GM19099 (cell line): ENCODE results near the gene HOPX.

Experiments used
- POLR2A ChIP-seq: IDR thresholded peaks from 3 replicates; pipeline ENCODE4 v1.6.1; 2011; ENCODE audit warnings: low read depth; ENCODE audit not compliant: insufficient read length; ENCODE audit errors: extremely low read depth

The HOPX gene

DNA sequence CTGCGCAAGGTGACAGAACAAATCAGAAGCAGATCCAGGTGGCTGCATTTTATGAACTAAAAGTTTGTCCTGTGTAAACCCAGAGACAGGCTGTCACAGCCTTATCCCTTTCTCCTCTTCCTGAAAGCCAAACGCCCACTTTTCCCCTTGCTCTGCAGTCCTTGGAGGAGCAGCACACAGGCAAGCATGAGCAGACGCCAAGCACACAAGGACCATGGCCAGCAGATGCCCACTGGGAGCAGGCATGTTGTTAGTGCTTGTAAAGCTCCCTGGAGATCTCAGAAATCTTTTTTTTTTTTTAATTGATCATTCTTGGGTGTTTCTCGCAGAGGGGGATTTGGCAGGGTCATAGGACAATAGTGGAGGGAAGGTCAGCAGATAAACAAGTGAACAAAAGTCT is 11.5 kb upstream of the HOPX start:
- TF ChIP-seq POLR2A, result no peak

GRCh38 chr4:56691425-56691824 is 10.3 kb upstream of the HOPX start:
- TF ChIP-seq POLR2A, result no peak

DNA sequence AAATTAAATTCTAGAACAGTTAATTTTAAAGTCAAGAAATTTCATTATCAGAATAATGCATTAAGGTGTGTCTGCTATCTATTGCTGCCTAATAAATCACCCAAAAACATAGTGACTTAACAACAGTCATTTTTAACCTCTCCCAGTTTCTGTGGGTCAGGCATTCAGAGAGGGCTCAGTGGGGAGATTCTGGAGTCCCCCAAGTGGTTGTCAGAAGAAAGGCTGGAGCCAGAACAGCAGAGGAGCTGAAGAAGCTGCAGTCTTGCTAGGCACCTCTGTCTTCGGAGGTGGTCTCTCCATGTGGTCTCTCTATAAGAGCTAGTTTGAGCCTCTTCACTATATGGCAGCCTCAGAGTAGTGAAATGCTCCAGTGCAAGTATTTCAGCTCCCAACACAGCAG is 9.3 kb upstream of the HOPX start:
- no peak for TF ChIP-seq POLR2A

DNA sequence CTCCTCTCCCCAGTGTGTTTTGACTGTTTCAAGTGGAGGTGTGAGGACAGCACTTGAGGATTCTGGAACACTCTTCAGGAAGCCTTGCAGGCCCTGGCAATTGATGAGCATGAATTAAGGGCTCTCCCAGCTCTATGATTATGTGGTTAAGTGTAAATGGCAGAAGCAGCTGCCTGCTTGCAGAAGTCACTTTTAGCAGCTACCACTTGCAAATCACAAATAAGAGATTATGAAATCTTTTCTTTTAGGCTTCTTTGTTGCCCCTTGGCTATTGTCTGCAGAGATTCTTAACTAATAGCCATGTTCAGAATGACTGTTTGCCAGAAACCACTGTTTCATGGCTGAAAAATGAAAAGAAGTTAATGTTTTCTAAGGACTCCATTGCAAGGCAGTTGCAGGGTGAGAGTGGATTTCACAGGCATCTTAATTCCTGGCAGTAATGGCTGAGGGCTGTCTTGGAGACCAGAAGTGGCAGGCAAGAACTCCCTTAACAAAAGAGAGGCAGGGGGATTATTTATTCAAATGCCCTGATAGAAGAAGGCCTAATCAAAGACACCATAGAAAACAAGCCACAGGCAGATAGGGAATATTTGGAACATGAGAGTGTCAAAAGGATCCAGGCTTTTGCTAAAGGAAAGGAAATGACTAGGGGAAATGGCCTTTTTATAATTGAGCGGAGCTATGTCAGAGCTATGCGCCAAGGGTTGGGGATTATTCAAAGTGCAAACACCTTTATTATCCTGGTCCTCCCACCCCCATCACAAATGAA is 8.3 kb upstream of the HOPX start:
- TF ChIP-seq POLR2A, result no peak

- TF ChIP-seq POLR2A, result no peak
Observed at GRCh38 chr4:56688094-56688647, 7.1 kb upstream of the HOPX start.

- TF ChIP-seq POLR2A, result no peak
Observed at GRCh38 chr4:56686537-56687231, 5.6 kb upstream of the HOPX start.

DNA sequence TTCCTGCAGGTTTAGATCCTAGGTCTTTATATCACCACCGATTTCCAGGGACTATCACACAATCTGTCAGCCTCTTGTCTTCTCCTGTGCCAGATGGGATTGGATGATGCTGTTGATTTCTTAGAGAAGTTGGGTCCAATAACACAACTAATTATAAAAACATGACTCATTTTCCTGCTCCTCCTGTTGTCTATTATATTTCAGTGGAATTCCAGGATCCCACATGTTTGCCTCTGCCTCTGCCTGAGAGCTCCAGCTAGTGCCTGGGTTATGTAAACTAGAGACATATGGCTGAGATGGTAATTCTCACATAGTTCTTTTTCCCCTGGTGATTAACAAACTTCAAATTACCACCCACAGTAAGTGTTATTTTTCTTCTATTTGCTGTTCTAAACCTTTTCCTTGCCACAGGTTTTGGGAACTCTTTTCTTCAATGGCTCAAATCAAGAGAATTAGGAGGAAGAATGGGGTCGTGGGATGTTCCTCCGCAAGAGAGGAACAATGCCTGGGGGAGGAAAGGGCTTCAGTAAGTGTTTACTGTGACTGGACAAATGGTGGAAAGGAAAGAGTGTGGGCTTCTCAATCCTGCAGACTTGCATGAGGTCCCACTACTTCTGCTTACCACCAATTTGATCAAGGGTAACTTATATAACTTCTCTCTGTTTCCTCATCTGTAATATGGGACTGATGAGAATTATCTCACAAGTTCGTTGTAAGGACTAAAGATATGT is 3.4 kb upstream of the HOPX start:
- no peak for TF ChIP-seq POLR2A

DNA sequence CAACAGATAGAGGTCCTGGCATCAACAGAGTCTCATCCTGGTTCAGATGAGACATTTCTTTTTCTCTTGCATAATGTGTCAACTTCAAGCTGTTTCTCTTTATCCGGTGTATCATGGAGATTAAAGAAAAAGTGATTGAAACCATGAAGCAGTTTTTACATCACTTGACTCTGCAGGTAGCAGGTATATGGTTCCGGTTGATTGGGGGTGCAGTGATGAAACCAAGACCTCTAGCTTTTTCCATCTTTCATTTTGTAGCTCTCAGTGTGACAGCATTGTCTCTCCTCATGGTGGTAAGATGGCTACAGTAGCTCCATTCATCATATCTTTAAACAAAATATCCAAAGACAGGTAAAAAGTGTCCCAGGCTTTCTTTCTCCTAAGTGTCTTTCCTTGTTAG is 2.4 kb upstream of the HOPX start:
- TF ChIP-seq POLR2A, result no peak

GRCh38 chr4:56681853-56682525 is 893 bp upstream of the HOPX start:
- TF ChIP-seq POLR2A, result no peak

DNA sequence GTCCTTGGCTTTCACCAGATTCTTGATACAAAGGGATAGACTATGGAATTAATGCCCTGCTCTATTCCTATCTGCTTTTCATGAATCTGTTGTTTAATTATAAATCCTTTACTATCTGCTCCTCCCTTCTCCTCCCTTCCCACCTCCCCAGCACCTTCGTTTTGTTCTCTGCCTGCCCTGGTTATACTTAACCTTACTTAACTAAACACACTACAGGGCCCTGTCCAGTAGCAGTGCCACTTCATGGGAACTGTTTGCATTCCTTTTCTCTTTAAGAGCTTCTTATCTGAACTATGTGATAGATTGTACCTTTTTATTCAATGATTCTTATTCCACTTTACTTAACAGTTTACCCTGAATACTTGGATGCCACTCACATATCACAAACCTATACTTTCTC is 830 bp downstream of the HOPX start:
- TF ChIP-seq POLR2A, result no peak

- no peak for TF ChIP-seq POLR2A
Observed at GRCh38 chr4:56677711-56678110, 3.4 kb downstream of the HOPX start.

DNA sequence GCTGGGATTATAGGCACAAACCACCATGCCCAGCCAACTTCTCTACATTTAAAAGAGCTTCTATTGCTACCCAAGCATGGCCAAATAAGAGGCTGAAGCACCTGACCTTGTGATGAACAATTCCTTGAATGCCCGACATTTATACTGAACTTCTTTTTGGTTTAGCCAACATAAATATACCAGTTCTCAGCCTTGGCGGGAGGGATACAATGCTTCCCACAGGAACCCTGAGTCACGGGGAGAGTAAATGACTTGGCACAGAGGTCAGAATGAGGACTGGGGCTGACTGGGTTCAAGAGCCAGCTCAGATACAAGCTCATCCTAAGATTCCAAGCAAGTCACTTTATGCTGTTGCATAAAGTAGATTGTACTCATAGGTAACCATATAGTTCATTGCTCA is 6.1 kb downstream of the HOPX start:
- no peak for TF ChIP-seq POLR2A

GRCh38 chr4:56671860-56672259 is 9.2 kb downstream of the HOPX start:
- TF ChIP-seq POLR2A, result no peak

GRCh38 chr4:56671373-56671772 is 9.7 kb downstream of the HOPX start:
- TF ChIP-seq POLR2A, result no peak

GRCh38 chr4:56668267-56668666 is 12.8 kb downstream of the HOPX start:
- TF ChIP-seq POLR2A, result no peak
